H1 (cell line): ENCODE results near the gene PKP3.
"Not testable (repeated sequence)": the region's sequence is repeated elsewhere in the genome, so short reads cannot be mapped to it uniquely, and the experiment has no call there.

Experiments used
- CBX5 ChIP-seq: fragments of 300-800, 300-1000 bp; sonication (generic); IDR thresholded peaks from 2 replicates; pipeline ENCODE4 v1.7.1; 2016; ENCODE audit warnings: antibody characterized with exemption, low read length, low read depth
- CEBPB ChIP-seq: IDR thresholded peaks from 2 replicates; pipeline ENCODE4 v1.6.1; 2012; ENCODE audit warnings: low read depth, low read length
- CHD7 ChIP-seq: fragments of 300-600 bp; sonication (generic); IDR thresholded peaks from 2 replicates; pipeline ENCODE4 v1.7.1; 2012; ENCODE audit warnings: low read length, moderate library complexity, mild to moderate bottlenecking, inconsistent platforms; ENCODE audit not compliant: insufficient replicate concordance
- EP300 ChIP-seq, 2 experiments: IDR thresholded peaks; 1 replicate in 1 of 2; 2 replicates in 1 of 2; pipeline ENCODE4 v1.6.1; 2011 to 2012; ENCODE audit warnings: low read depth in 2 of 2, low read length in 2 of 2, mild to moderate bottlenecking in 2 of 2, borderline replicate concordance in 1 of 2, inconsistent platforms in 1 of 2, moderate library complexity in 1 of 2
- POLR2A ChIP-seq, 2 experiments: IDR thresholded peaks; 1 replicate in 1 of 2; 2 replicates in 1 of 2; pipeline ENCODE4 v1.6.1; 2011; ENCODE audit warnings: low read depth in 2 of 2, low read length in 2 of 2, mild to moderate bottlenecking in 2 of 2; ENCODE audit errors: control extremely low read depth in 1 of 2
- POLR2AphosphoS5 ChIP-seq: IDR thresholded peaks from 2 replicates; pipeline ENCODE4 v1.6.1; 2011; ENCODE audit warnings: low read depth, low read length
- RAD21 ChIP-seq, 2 experiments: IDR thresholded peaks in 1 of 2; conservative IDR thresholded peaks in 1 of 2; 2 replicates each; pipeline ENCODE4 v1.6.1; 2011; ENCODE audit warnings: low read depth in 2 of 2, low read length in 2 of 2, improper control_type of control experiment in 1 of 2, inconsistent platforms in 1 of 2, mild to moderate bottlenecking in 1 of 2, moderate library complexity in 1 of 2
- SIX5 ChIP-seq: IDR thresholded peaks from 2 replicates; pipeline ENCODE4 v1.6.1; 2011; ENCODE audit warnings: mild to moderate bottlenecking, low read depth, low read length

GRCh38 chr11:434999-435740 lies 41.2 kb downstream of the PKP3 start:
- TF ChIP-seq CEBPB; POLR2A (IDR thresholded peaks at IDR 0.05; ENCODE audit: control extremely low read depth in 1 of 2, low read depth in 2 of 2, low read length in 2 of 2); RAD21 (IDR thresholded peaks at IDR 0.05 in 1 of 2, conservative IDR thresholded peaks at IDR 0.05 in 1 of 2; ENCODE audit: low read depth in 2 of 2, low read length in 2 of 2); POLR2AphosphoS5; CBX5; SIX5; CHD7; EP300 (IDR thresholded peaks at IDR 0.05; ENCODE audit: borderline replicate concordance in 1 of 2, low read depth in 2 of 2, low read length in 2 of 2): not testable (repeated sequence)
